22Rv1 (cell line): ENCODE measurements around the gene ALDH1B1.

Experiments
- H3K27ac ChIP-seq: fragments of 450-650 bp; 2 replicates; pipeline ENCODE4 v1.5.1; 2017
- ZFX ChIP-seq: fragments of 450-650 bp; IDR thresholded peaks from 2 replicates; pipeline ENCODE4 v1.6.1; 2017; ENCODE audit warnings: antibody characterized with exemption, borderline replicate concordance
- TF ChIP-seq, protein P1 (sequence below): fragments of 450-650 bp; IDR thresholded peaks from 2 replicates; pipeline ENCODE4 v1.5.1; 2017; ENCODE audit warnings: mild to moderate bottlenecking

The ALDH1B1 gene

DNA sequence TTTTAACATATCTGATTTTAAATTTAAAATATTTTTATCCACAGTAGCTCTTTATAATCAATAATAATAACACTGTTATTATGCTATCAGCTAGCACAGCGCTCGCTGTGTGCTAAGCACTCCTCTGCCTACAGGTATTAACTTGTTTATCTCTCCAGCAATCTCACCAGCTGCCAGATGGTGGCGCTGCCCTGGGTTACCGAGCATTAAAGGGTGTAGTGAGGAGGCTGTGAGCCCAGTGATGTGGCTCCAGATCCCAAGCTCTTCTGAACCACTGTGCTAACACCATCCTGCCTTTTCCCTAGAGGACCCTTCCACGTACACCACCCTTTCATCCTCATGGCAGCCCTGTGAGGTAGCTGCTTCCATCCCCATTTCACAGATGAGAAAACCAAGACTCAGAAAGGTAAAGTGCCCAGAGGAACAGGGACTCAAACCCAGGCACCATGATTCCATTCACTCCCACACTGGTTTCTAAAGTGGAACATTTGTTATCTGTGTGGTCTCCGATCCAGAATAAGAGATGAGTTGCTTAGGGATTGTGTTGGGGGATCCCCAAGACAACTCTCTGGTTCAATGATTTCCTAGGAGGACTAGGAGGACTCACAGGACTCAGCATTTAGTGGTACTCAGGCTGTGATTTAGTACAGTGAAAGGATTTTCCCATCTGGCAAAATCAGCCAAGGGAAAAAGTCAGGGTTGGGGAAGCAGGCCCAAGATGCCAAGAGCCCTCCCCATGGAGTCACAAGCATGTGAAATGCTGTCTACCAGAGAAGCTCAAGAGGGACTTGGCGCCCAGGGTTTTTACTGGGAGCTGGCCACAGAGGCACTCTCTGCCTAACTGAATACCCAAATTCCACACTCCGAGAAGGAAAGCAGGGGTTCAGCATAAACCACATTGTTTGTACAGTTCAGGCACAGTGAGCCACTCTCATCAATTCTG is 24.8 kb downstream of the ALDH1B1 start:
- no peak overlapping the region for H3K27ac ChIP-seq
- TF ChIP-seq, protein P1, sequence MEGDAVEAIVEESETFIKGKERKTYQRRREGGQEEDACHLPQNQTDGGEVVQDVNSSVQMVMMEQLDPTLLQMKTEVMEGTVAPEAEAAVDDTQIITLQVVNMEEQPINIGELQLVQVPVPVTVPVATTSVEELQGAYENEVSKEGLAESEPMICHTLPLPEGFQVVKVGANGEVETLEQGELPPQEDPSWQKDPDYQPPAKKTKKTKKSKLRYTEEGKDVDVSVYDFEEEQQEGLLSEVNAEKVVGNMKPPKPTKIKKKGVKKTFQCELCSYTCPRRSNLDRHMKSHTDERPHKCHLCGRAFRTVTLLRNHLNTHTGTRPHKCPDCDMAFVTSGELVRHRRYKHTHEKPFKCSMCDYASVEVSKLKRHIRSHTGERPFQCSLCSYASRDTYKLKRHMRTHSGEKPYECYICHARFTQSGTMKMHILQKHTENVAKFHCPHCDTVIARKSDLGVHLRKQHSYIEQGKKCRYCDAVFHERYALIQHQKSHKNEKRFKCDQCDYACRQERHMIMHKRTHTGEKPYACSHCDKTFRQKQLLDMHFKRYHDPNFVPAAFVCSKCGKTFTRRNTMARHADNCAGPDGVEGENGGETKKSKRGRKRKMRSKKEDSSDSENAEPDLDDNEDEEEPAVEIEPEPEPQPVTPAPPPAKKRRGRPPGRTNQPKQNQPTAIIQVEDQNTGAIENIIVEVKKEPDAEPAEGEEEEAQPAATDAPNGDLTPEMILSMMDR: peak; percentile 87
- no peak for TF ChIP-seq ZFX

DNA sequence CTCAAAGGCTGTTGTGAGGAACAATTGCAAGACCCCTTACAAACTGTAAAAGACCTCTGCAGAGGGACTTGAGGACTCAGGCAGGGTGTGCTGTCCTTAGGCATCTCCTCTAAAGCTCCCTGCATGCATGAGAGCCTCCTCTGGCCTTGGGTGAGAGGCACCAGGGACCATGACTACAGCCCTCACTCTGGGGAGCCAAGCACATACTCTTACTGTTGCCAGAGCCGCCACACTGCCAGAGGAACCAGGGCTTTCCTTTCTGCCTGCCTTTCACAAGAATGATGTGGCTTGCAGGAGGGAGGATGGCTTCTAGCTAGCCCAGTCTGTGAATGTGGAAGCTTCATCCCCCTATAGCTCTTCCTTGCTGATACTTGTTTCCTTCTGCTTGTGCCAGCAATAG is 25.9 kb downstream of the ALDH1B1 start:
- no peak overlapping the region for H3K27ac ChIP-seq
- TF ChIP-seq, protein P1: no peak
- no peak for TF ChIP-seq ZFX

DNA sequence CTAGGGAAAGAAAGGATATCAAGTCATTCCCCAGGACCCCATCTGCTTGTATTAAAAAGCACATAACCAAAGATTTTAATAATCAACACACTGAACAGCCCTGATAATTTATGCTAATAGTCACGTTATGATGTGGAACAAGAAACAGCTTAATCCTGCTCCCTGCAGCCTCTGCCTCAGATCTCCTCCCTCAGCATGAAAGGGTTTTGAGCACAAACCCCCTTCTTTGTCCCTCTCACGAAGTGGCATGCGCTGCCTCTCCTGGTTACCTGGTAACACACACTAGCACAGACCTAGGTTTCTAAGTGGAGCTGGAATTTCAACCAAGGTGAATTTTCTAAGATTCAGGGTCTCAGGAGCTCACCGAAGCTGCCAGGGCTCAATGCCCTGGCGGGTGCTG is 26.7 kb downstream of the ALDH1B1 start:
- no peak overlapping the region for H3K27ac ChIP-seq
- no peak for TF ChIP-seq ZFX
- TF ChIP-seq, protein P1: no peak

DNA sequence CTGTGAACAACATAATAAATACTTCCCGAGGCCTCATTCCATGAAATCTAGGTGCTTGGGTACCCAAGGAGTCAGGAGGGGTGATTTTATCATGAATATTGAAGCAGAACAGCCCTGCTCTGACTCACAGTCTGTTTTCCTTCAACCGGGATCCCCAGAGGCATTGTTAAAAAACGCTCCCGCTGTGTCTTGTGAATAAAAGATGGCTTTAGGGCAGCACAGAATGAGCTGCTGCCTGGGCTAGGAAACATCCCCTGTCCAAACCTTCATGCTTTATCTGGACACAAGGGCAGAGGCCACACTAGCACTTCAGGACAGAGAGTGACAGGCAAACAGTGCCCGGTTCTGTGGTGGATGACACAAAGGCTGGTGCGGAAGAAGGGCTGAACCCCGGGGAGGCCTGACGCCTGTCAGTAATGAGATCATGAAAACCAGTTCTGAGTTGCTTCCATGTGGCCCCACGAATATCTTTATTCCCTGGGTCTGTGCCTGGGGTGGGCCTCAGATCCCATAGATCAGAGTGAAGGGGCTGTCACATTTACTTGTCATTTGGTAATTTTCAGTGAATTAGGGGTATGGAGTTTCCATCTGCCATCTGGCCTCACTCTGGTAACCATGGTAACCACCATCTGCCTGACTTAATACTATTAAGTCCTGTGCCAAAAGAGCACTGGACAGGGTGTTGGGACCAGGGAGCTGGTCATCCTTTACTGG is 29.2 kb downstream of the ALDH1B1 start:
- TF ChIP-seq, protein P1: no peak
- TF ChIP-seq ZFX: no peak
- no peak overlapping the region for H3K27ac ChIP-seq

DNA sequence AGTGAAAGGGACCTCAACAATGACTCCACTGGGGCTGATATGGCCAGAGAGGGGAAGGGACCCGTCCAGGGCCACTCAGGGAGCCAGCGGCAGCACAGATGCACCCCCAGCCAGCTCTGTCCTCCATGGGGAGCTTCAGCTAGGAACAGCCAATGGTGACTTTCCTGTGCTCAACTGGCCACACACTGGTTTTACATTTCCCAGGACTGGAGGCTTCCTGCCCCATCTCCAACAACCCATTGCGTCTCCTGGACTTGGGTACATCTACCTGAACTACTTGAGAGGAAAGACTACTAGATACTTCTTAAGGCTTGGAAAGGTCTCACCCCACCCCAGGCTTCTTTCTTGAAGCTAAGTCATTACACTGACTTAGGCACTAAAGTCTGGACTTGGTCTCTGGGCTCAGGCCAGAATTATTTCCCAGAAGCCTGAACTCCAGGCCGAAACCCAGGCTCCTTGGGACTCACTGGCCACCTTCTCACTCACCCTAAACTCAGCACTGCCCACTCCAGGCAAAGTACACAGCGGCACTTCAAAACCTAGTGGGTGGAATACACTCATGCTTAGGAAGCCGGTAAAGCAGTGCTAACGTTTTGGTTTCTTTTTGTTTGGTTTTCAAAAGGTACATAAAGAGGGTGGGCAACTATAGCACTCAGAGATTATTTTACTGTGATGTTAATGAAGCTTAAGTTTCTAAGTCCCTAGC is 30.2 kb downstream of the ALDH1B1 start:
- TF ChIP-seq ZFX: no peak
- TF ChIP-seq, protein P1: no peak

DNA sequence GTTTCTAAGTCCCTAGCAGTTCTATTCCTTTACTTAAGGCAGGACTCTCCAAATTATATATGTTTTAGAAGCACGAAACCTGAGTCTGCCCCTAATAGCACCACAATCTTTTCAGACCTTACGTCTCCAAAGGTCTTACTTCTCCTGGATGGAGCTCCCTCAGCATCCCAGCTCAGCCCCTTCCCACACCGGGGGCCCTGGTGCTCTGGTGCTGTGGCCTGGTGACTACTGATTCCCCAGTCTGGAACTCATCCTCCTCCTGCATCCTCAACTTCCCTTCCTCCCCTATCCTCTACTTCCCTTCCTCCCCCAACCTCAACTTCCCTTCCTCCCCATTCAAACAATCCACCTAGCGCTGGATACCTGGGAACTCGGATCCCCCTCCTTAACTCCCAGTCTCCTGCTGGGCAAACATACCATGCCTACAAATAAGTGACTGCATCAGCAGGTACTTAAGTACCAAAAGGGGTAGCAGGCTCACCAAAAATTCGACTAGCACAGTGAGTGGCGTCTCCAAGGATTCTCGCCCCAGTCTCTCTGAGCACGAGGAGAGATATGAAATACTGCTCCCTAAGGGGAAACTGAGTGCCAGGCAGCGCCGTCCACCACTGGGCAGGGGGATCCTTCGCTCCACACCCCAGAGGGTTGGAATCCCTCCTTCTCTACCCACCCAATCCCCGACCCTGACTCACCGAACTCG is 30.9 kb downstream of the ALDH1B1 start:
- TF ChIP-seq ZFX: no peak
- TF ChIP-seq, protein P1: no peak
- no peak overlapping the region for H3K27ac ChIP-seq

More for the DNA sequence above, 30.2 kb downstream of the ALDH1B1 start:
- H3K27ac ChIP-seq: no peak overlapping the region
